Spleen (tissue), 7 donors: ENCODE results near the gene LTF.

Experiments
- POLR2A ChIP-seq, 3 donors: fragments of 450-650 bp; IDR thresholded peaks; one replicate each; pipeline ENCODE4 v1.5.1; 2017; ENCODE audit warnings: antibody characterized with exemption in 3 of 3, mild to moderate bottlenecking in 1 of 3
- TF ChIP-seq, protein P1 (sequence below), 11 experiments: fragments of 200-600 bp in 7 of 11; fragments of 450-650 bp in 4 of 11; sonication (generic) in 4 of 11; IDR thresholded peaks in 8 of 11; conservative IDR thresholded peaks in 3 of 11; 1 replicate in 7 of 11; 2 replicates in 4 of 11; pipeline versions ENCODE4 v1.4.0 to v1.8.0; 2016 to 2021; ENCODE audit warnings: antibody characterized with exemption in 11 of 11, inconsistent platforms in 4 of 11, mild to moderate bottlenecking in 1 of 11
- donor health status: DM: no; HTN: no; CAD: no; lungs with moderate emphysema.
- donor health status: DM: no; HTN: no; CAD: no.
- donor health status: DM: no; HTN: no; CAD: no.

DNA sequence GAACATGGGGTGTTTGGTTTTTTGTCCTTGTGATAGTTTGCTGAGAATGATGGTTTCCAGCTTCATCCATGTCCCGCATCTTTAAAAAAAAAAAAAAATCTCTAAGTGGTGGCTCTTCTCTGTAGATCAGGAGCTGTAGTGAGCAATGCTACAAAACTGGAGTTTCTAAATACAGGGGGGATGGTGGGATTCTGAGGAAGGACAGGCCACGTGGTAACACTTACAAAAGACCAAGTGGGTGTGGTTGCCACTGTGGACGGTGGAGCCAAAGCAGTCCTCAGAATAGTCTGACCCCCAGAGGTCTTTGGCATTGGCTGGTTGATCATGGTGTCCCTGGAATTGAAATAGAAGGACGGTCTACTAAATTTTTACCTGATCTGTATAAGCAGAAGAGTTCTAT is 50.0 kb downstream of the LTF start:
- TF ChIP-seq, protein P1, sequence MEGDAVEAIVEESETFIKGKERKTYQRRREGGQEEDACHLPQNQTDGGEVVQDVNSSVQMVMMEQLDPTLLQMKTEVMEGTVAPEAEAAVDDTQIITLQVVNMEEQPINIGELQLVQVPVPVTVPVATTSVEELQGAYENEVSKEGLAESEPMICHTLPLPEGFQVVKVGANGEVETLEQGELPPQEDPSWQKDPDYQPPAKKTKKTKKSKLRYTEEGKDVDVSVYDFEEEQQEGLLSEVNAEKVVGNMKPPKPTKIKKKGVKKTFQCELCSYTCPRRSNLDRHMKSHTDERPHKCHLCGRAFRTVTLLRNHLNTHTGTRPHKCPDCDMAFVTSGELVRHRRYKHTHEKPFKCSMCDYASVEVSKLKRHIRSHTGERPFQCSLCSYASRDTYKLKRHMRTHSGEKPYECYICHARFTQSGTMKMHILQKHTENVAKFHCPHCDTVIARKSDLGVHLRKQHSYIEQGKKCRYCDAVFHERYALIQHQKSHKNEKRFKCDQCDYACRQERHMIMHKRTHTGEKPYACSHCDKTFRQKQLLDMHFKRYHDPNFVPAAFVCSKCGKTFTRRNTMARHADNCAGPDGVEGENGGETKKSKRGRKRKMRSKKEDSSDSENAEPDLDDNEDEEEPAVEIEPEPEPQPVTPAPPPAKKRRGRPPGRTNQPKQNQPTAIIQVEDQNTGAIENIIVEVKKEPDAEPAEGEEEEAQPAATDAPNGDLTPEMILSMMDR (IDR thresholded peaks at IDR 0.05 in 8 of 11, conservative IDR thresholded peaks at IDR 0.05 in 3 of 11), result no peak
- TF ChIP-seq POLR2A (IDR thresholded peaks at IDR 0.05), result no peak
